ENCODE measurements around the gene GPR107. TPM values are rescaled to one million over a fixed set of nuclear protein-coding genes. Genes with fewer than 3 reads are reported as not detected.

GPR107 gene
- total RNA-seq, 1 donor from 2014 or later = 29.4 TPM

DNA sequence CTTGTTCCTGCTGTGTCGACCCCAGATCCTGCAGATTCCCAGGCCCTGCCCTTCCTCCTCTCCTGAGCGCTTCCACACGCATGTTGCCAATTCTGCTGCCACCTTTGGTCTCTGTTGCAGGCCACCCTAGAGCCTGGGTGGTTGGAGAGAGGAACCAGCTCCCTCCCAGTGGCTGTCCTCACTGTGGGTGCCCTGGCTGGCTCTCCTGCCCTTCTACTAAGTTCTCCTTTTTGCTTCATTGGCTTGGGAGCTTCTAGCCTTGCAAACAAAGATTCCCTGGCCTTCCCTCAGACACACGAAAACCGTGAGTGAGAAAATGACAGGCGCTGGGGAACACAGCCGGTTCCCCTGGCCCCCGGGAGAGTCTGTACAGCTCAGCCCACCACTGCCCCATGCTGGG is 104.3 kb downstream of the GPR107 start:
- DNase-seq (ENCODE audit: low read depth) = no peak
- Histone ChIP-seq H3K4me3 (ENCODE audit: low read depth, low read length) (no peak overlapping the region), H3K27me3 (ENCODE audit: control insufficient read depth, insufficient read depth, low read length) (no peaks in the 10 kb centered on the region), H3K36me3 (ENCODE audit: control insufficient read depth, insufficient read depth, low read length) (no peaks in the 10 kb centered on the region)
- TF ChIP-seq CTCF (IDR thresholded peaks at IDR 0.05; ENCODE audit: insufficient read depth, low read length, poor library complexity, severe bottlenecking) = no peak

- Histone ChIP-seq H3K27me3 (ENCODE audit: control insufficient read depth, insufficient read depth, low read length) (no peaks in the 10 kb centered on the region), H3K36me3 (ENCODE audit: control insufficient read depth, insufficient read depth, low read length) (no peaks in the 10 kb centered on the region), H3K4me3 (ENCODE audit: low read depth, low read length) (no peak overlapping the region)
- DNase-seq (ENCODE audit: low read depth) = no peak
- no peak for TF ChIP-seq CTCF (IDR thresholded peaks at IDR 0.05; ENCODE audit: insufficient read depth, low read length, poor library complexity, severe bottlenecking)
These were observed 105.4 kb downstream of the GPR107 start for GRCh38 chr9:130159057-130159456.

DNA sequence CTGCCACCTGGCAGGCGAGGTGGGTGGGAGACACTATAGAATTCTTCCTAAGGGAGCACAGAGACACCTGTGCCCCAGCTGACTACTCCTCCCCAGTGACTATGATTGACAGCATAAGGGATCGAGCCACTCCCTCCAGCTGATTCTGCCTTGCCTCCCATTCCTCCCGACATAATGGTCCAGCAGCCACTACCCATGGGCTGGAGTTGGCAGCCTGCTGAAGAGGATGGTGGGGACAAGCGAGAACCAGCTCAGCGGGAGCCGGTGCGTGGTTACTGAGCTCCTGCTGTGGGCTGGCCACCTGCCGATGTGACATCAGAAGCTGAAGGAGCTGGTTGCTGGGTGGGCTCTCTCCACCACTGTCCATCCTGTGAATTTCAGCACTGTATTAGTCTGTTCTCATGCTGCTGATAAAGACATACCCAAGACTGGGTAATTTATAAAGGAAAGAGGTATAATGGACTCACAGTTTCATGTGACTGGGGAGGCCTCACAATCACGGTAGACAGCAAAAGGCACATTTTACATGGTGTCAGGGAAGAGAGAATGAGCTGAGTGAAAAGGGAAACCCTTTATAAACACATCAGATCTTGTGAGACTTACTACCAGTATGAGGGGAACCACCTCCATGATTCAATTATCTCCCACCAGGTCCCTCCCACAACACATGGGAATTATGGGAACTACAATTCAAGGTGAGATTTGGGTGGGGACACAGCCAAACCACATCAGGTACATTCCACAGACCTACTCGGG is 106.4 kb downstream of the GPR107 start:
- no peak overlapping the region for H3K4me3 ChIP-seq (ENCODE audit: low read depth, low read length)
- no peak for TF ChIP-seq CTCF (IDR thresholded peaks at IDR 0.05; ENCODE audit: insufficient read depth, low read length, poor library complexity, severe bottlenecking)
- H3K36me3 ChIP-seq (ENCODE audit: control insufficient read depth, insufficient read depth, low read length) = no peaks in the 10 kb centered on the region
- no peaks in the 10 kb centered on the region for H3K27me3 ChIP-seq (ENCODE audit: control insufficient read depth, insufficient read depth, low read length)
- no peak for DNase-seq (ENCODE audit: low read depth)

DNA sequence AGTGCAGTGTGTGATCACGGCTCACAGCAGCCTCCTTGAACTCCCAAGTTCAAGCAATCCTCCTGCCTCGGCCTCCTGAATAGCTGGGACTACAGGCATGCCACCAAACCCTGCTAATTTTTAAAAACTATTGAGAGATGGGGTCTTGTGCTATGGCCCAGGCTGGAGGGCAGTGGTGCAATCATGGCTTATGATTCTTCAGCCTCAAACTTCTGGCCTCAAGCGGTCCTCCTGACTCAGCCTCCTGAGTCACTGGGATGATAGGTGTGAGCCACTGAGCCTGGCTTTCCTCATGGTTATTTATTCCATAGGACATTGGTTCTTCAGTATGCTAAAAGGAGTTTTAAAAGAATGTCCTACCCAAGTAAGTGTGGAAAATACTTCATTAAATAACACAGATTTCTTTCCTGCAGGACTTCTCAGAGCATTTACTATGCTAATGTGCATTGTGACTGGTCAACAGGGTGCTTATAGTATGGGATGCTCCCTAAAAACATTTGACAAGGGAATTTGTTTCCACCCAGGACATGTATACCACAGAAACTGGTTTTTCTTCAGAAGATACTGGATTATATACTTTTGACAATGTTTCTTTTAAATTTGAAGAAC is 107.3 kb downstream of the GPR107 start:
- no peak for TF ChIP-seq CTCF (IDR thresholded peaks at IDR 0.05; ENCODE audit: insufficient read depth, low read length, poor library complexity, severe bottlenecking)
- Histone ChIP-seq H3K4me3 (ENCODE audit: low read depth, low read length) (no peak overlapping the region), H3K27me3 (ENCODE audit: control insufficient read depth, insufficient read depth, low read length) (no peaks in the 10 kb centered on the region), H3K36me3 (ENCODE audit: control insufficient read depth, insufficient read depth, low read length) (no peaks in the 10 kb centered on the region)
- DNase-seq (ENCODE audit: low read depth) = no peak

DNA sequence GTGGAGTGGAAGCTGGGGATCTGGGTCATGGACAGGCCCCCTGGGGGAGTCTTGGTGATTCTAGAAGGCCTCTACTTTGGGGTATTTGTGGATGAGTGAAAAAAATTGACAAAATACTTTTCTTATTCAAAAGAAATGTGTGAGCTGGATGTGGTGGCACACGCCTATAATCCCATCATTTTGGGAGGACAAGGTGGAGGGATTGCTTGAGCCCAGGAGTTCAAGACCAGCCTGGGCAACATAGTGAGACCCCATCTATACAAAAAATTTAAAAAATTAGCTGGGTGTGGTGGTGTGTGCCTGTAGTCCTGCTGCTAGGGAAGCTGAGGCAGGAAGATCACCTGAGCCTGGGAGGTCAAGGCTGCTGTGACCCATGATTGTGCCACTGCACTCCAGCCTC is 111.9 kb downstream of the GPR107 start:
- DNase-seq (ENCODE audit: low read depth) = no peak
- H3K36me3 ChIP-seq (ENCODE audit: control insufficient read depth, insufficient read depth, low read length) = no peaks in the 10 kb centered on the region
- TF ChIP-seq CTCF (IDR thresholded peaks at IDR 0.05; ENCODE audit: insufficient read depth, low read length, poor library complexity, severe bottlenecking) = no peak

More for the DNA sequence above, 111.9 kb downstream of the GPR107 start:
- H3K27me3 ChIP-seq (ENCODE audit: control insufficient read depth, insufficient read depth, low read length) = no peaks in the 10 kb centered on the region
- H3K4me3 ChIP-seq (ENCODE audit: low read depth, low read length) = no peak overlapping the region

All from kidney epithelial cell (primary cell).